ENCODE results near the gene CSNK1G1. TPM values are rescaled to one million over a fixed set of nuclear protein-coding genes. Genes with fewer than 3 reads are reported as not detected.
"Not testable (repeated sequence)": the region's sequence is repeated elsewhere in the genome, so short reads cannot be mapped to it uniquely, and the experiment has no call there.

CSNK1G1 gene
- total RNA-seq (ENCODE audit: insufficient read depth, low replicate concordance), result 23.6 TPM

DNA sequence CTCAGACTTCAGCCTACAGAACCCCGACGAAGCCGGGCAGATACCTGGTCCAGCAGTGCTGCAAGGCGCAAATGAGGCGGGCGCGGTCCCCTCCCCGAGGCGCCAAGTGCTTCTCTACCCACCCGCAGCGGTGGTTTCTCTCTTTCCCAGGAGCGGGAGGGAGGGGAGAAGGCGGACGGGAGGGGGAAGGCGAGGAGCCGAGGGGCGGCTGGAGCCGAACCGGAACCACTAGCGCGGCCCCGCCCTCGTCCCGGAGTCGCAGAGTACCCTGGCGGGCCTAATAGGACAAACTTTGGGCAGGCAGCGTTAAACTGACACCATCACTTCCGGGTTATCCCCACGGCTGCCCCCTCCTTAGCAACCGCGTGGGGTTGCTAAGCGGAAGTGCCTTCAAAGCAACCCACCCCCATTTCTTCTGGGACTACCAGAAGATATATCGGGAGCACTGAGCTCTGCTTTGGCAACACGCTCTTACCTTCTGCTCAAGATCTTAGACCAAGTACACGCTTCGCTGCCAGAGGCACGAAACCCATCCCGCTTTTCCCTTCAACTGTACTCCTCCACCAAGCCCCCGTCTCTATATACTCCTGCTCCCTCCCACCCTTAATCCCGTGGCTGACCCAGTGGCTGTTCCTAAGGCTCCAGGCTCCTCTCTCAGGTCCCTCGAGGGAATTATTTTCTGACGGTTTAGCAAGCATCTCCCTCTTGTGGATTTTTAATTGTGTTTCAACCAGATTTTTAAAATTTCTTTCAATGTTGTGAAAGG is at the start of gene CSNK1G1:
Gene CSNK1G1 (minus strand): TSS at position 230 of the 766 bp plus-strand sequence. CDS start 55,674 bp downstream, outside the sequence.
- DNase-seq (ENCODE audit: low spot score), result peak; percentile 99

DNA sequence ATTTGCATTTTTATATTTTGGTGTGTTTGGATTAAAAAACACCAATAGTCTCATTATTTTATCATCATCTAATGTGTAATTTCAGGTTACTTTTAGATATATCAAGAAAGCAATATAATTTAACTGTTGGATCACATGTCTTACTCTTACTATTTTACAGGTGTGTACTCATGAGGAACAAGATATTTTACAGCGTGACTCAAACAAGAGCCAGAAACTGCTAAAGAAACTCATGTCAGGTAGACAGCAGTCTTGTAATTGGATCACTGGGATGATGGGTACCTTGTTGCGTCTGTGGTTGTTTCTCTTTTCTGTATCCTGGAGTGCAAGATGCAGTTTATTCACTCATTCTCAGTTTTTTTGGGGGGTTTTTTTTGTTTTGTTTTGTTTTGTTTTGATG is 44.6 kb upstream of the CSNK1G1 start:
- DNase-seq (ENCODE audit: low spot score), result no peak

DNA sequence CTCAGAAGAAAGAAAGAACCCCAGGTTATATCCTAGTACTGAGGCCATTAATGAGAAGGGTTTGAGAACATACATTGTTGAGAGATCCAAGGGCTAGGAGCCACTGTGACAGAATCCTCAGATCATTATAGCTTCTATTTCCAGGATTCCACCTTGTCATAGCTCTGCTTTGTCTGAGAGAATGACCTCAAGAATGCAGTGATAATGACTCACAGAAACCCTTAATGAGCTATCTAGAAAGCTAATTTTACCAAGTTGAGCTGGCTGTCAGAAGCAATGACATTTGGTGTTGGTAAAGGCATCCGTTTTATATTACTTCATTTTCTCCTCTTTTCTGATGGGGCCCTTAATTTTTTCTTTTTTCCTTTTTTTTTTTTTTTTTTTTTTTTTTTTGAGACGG is 42.6 kb upstream of the CSNK1G1 start:
- no peak for DNase-seq (ENCODE audit: low spot score)

DNA sequence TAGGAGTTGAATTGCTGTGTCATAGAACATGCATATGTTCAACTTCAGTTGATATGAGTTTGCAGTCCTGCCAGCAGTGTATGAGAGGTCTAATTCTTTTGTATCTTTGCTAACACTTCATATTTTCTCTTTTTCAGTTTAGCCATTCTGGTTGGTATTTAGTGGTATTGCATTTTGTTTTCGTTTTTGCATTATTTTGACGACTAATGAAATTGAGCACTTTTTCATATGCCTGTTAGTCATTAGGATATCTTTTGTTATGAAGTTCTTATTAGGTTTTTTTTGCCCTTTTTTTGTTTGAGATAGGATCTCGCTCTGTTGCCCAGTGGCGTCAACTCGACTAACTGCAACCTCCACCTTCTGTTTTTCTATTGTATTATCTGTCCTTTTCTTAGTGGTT is 40.8 kb upstream of the CSNK1G1 start:
- no peak for DNase-seq (ENCODE audit: low spot score)

DNA sequence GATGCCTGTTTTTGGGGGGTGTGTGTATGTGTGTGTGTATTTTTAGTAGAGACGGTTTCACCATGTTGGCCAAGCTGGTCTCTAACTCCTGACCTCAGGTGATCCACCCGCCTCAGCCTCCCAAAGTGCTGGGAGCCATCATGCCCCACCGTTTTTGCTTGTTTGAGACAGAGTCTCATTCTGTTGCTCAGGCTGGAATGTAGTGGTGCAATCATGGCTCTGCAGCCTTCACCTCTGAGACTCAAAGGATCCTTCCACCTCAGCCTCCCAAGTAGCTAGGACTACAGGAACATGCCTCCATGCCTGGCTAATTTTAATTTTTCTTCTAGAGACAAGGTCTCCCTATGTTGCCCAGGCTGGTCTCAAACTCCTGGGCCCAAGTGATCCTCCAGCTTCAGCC is 36.5 kb upstream of the CSNK1G1 start:
- not testable (repeated sequence) for DNase-seq (ENCODE audit: low spot score)

DNA sequence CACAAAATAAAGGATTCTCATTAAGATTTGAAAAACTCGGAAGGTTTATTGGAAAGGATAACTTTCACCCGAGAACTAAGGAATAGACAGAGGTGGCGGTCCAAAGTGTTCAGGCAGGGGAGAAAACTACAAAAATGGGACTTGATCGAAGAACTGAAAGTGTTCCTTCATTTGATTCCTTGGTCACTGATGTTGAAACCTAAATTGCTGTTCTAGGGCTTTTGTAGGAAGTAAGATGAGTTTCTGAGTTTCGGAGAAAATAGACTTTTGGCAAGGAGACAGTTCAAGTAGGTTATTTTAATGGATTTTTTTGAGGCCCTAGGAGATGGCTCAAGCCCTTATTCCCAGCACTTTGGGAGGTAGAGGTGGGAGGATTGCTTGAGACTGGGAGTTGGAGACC is 33.1 kb upstream of the CSNK1G1 start:
- no peak for DNase-seq (ENCODE audit: low spot score)

DNA sequence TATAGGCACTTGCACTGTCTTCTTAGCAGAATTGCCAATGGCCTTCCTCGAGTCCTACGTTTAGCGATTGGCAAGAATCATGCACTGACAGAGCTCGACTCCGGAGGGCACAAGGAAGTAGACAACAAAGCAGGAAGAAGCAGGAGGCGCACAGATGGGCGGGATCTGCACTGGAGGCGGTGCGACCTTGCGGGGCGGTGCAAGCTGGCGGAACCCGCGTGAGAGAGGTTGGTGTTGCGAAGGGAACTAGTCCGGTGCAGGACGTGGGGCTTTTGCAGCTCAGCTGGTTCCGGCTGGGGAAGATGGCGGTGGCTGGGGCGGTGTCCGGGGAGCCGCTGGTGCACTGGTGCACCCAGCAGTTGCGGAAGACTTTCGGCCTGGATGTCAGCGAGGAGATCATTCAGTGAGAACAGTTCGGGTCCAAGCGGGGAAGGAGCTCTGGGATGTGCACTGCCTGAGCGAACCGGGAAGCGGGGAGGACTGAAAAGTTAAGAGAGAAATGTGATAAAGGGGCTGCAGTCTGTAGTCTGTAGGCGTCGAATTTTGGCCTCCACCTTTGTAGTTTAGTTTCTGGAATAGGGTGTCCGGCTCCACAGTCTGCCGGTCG is 31.7 kb upstream of the CSNK1G1 start, which contains the start of gene TRIP4:
Gene TRIP4 (plus strand): TSS at position 275 of the 607 bp plus-strand sequence. CDS start 28 bp downstream, at position 303.
- peak; percentile 98 for DNase-seq (ENCODE audit: low spot score)

DNA sequence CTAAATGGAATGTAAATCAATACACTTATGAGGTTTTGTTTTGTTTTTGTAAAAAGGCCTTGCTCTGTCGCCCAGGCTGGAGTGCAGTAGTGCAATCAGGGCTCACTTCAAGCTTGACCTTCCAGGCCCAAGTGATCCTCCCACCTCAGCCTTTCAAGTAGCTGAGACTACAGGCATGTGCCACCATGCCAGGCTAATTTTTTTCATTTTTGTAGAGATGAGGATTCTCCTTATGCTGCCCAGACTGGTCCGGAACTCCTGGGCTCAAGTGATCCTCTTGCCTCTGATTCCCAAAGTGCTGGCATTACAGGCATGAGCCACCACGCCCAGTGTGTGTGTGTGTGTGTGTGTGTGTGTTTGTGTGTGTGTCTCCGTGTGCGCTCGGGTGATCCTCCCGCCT is 30.3 kb upstream of the CSNK1G1 start:
- no peak for DNase-seq (ENCODE audit: low spot score)

DNA sequence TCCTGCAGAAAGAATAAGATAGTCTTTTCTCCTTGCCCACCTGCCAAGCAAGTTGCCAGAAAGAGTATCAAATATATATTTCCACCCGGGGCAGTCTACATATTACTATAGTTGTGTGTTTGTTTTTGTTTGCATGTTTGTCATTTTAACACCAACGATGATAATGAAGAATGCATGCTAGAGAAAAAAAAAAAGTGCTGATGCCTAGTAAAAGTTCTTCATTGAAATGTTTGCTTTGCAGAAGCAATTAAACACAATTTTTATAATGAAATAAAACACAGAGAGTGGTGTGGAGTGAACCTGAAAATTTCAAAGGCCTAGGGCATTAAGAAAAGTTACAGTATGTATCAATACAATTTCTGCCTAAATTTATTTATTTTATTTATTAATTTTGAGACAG is 27.8 kb upstream of the CSNK1G1 start:
- DNase-seq (ENCODE audit: low spot score), result no peak

DNA sequence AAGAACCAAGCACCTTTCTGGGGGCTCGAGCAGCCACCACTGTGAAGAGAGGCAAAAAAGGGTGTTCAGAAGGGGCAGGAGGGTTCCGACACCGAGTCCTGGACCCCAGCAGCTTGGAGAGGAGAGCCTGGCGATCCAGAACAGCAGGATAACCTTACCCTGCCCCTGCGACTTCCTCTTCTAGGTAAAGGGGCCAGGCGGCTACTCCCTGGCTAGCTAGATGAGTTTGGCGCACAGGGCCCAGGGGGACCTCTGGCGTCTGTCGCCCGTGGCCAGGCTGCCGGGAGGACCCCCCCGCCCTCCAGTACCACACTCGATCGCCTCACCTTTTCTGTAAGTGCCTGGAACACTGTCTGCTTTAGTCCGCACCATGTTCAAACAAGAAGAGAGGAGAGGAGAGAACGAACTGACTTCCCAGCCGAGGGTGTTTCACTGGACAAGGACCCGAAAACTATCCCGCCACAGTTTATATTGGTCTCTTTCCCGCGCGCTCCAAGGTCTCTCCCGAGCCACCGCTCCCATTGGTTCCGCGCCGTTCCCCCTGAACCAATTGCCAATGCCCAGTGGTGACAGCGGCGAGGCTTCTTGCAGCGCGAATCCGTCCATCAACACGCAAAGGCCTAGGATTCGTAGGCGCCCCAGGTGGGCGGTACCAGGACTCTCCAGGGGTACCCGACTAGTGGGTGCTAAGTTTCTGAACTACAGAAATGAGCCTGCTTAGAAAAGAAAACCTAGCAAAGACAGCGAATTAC is 25.2 kb upstream of the CSNK1G1 start, which contains the start of gene PCLAF:
Gene PCLAF (minus strand): TSS at position 442 of the 752 bp plus-strand sequence. CDS start 70 bp downstream, at position 372.
- peak; percentile 99 for DNase-seq (ENCODE audit: low spot score)

DNA sequence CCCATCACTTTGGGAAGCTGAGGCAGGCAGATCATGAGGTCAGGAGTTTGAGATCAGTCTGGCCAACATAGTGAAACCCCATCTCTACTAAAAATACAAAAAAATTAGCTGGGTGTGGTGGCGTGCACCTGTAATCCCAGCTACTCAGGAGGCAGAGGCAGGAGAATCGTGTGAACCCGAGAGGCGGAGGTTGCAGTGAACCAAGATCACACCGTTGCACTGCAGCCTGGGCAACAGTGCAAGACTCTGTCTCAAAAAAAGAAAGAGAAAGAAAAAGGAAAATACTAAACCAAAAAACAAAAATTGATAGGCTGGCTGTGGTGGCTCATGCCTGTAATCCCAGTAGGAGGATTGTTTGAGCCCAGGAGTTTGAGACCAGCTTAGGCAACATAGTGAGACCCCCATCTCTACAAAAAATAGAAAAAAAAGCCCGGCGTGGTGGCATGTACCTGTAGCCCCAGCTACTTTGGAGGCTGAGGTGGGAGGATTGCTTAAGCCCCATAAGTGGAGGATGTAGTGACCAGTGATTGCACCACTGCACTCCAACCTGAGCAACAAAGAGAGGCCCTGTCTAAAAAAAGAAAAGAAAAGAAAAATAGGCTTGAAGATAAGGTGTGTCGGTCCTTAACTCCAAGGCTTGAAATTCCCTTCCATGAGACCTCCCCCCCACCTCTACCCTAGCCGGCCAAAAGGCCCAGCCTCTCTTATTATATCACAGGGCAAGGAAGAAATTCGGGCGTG is 24.3 kb upstream of the CSNK1G1 start:
- DNase-seq (ENCODE audit: low spot score), result not testable (repeated sequence)

DNA sequence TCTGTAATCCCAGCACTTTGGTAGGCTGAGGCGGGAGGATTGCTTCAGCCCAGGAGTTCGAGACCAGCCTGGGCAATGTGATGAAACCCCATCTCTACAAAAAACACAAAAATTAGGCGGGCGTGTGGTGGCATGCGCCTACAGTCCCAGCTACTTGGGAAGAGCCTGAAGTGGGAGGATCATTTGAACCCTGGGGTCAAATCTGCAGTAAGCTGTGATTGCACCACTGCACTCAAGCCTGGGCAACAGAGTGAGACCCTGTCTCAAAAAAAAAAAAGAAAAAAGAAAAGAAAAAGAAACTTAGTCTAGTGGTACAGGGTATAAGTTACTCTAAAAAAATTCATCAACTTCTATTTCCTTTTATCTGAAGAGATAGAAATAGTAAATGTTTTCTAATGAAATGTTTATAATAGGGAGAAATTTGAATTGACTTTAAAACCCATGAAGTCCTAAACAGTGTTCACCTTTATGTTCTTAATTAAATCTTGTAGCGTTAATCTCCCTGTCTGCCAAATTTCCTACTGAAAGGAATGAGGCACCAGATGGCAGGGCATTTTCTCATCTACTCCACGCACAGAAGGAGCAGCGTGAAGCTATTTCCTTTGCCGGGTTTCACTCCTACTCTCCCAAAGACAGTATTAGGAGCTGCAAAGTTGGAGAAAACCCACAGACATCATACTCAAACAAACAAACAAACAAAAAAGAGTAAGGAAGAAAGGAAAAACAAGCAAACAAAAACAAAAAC is 23.4 kb upstream of the CSNK1G1 start:
- no peak for DNase-seq (ENCODE audit: low spot score)

DNA sequence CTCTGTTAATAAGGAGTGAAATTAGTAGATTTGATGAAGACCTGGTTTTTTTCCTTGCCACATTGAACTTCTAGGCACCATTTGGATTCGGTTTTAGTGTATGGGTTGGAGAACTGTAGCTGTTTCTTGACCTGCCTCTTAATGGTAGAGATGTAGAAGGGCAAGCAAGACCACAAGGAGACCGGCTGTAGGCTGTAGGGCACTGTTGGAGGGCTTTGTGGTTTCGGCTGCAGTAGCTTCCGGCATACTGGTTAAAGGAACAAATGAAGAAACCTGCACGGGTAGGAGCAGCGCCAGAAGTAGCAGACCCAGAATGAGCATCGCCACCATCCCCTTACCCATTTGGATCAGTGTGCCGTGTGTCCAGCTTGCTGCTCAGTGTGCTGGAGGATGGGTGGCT is 17.4 kb upstream of the CSNK1G1 start:
- DNase-seq (ENCODE audit: low spot score), result no peak

DNA sequence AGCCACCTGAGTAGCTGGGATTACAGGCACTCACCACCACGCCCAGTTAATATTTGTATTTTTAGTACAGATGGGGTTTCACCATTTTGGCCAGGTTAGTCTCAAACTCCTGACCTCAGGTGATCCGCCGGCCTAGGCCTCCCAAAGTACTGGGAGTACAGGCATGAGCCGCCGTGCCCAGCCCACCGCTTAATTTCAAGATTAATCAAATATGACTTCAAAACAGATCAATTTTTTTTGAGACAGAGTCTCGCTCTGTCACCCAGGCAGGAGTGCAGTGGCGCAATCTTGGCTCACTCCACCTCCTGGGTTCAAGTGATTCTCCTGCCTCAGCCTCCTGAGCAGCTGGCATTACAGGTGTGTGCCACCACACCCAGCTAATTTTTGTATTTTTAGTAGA is 15.4 kb upstream of the CSNK1G1 start:
- not testable (repeated sequence) for DNase-seq (ENCODE audit: low spot score)

DNA sequence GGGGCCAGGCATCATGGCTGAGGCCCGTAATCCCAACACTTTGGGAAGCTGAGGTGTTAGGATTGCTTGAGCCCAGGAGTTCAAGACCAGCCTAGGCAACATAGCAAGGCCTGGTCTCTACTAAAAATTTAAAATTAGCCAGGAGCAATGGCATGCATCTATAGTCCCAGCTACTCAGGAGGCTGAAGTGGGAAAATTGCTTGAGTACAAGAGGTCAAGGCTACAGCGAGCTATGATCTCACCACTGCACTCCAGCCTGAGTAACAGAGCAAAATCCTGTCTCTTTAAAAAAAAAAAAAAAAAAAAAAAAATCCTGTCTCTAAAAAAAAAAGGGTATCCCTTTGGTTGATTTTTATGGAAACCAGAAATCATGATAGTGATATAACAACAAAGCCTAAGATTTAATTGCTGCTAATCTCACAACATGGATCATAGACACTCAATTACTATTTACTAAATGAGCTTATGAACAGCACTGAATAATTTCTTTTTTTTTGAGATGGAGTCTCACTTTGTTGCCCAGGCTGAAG is 13.2 kb upstream of the CSNK1G1 start:
- DNase-seq (ENCODE audit: low spot score), result no peak

DNA sequence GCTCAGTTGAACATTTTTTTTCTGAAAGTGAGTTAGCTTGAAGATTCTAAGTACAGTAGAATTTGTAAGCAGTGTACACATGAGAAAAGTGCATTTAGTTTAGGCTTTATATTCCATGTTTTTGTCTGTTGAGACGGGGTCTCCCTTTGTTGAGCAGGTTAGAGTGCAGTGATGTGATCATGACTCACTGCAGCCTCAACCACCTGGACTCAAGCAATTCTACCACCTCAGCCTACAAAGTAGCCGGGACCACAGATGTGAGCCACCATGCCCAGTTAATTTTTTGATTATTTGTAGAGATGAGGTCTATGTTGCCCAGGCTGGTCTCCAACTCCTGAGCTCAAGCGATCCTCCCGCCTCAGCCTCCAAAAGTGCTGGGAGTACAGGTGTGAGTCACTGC is 5.3 kb upstream of the CSNK1G1 start:
- no peak for DNase-seq (ENCODE audit: low spot score)

DNA sequence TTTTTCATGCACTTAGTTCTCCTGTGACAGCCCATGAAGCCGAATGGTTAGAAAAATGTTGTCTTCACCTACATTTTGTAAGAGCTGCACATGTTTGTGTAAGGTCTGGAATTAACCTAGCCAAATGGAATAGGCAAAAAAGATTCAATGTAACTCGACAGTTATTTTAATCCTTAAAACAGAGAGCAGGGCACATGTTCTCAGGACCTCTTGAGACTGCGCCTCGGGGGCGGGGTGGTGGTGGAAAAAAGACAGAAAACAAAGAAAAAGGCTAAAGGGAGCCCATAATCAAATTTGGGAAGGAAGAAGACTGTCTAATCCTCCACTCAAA is 702 bp upstream of the CSNK1G1 start:
- DNase-seq (ENCODE audit: low spot score), result no peak

DNA sequence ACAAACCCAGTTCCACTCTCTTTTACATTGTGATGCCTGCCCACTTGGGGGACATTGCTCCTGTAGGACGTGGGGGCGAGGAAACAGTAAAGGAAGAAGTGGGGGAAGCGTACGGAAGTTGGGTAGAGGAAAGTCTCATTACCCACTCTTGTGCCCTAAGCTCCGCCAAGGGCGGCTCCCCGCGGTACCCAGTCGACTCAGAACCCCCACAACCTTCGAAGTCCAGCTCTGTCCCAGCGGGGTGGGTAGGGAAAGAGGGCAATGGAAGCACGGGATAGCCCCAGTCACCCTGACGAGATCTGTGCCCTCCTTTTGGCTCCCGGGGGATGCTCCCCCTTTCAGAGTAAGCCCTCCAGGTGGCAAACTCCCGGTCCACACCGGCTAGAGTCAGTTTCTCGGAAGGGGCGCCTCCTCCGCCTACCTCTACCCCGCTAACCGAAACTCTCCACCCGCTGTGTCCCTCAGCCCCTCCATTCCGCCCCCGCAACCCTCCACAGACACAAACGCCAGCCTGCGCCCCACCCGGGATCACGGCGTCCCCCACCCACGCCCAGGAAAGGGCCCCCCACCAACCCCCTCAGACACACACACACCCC is 527 bp downstream of the CSNK1G1 start:
- DNase-seq (ENCODE audit: low spot score), result peak; percentile 20

DNA sequence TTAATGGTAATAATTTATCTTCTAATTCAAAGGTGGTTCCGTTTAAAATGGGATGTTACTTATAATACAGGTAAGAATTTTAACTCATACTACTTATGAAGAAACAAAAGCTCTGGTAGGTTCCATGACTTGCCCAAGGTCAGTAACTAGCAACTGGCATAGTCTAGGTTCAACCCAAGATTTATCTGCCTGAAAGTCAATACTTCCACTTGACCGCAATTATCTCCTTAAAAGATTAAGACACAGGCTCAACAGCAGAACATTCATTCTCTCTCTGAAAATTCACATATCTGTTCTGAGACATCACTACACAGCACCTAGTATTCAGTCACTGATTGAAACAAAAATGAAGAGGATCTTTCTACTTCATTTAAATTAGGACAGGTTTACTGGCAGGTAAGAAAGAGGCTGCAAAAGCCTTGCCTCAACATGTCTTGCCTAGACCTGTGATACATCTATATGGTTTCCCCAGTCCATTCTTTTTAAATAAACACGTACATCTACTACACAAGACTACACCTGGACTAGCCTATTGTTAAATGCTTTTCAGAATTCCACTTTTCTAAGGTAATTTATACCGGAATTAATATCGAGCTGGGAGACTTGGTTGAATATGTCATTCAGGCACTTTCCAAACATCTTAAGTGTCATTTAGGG is 1.2 kb downstream of the CSNK1G1 start:
- DNase-seq (ENCODE audit: low spot score), result no peak

DNA sequence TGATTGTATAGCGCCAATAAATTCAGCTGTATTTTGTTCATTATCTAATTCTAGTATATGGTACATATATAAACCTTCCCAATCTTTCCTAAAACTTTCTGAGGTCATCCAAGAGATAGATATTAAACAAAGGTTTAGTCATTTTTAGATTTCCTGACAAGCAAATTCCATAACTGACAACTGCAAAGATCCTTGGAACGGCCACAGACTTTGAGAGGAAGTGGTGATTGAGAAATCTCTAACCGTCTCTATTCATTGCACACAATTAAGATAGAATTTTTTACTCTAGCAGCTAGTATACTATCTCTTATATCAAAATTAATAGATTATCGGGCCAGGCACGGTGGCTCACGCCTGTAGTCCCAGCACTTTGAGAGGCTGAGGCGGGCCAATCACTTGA is 4.7 kb downstream of the CSNK1G1 start:
- no peak for DNase-seq (ENCODE audit: low spot score)
